ENCODE measurements around the gene ZDHHC19.

DNA sequence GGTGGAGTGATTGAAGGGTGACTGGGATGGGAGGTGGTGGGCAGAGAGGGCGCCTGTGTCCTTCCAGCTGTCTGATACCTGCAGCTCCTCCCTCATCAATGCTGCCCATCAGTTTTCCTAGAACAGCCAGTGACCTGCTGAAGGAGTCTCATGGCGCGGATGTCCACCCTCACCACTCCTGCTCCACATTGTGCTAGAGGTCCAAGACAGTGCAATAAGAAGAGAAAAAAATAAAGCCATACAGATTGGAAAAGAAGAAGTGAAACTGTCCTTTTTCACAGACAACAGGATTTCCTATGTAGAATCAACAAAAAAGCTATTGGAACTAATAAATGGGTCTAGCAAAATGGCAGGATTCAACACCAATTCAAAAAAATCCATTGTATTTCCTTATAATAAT is 7.4 kb downstream of the ZDHHC19 start:
- no peak for TF ChIP-seq CTCF (IDR thresholded peaks at IDR 0.05)
- TF ChIP-seq POLR2A (IDR thresholded peaks at IDR 0.05), result no peak
